Right renal pelvis (tissue), 4 donors: ENCODE results near the gene USP24. TPM values are rescaled to one million over a fixed set of nuclear protein-coding genes. Genes with fewer than 3 reads are reported as not detected.
"Not testable (repeated sequence)": the region's sequence is repeated elsewhere in the genome, so short reads cannot be mapped to it uniquely, and the experiment has no call there.

Experiments used
- DNase-seq, 4 donors: peaks; one replicate each; pipeline ENCODE4 v3.0.0-alpha.2; 2013; ENCODE audit warnings: low read depth in 4 of 4, low spot score in 3 of 4, missing footprints in 1 of 4
- polyA plus RNA-seq, 4 donors: library from polyadenylated mRNA; unstranded; fragments of 120-200 nt; gene quantifications; one replicate each; pipeline ENCODE4 v1.2.1, GENCODE V29; 2013; ENCODE audit not compliant: insufficient read length in 4 of 4

Gene USP24
- polyA plus RNA-seq, 4 donors = 38.9 to 48.8 (median 43.6) TPM

- DNase-seq = no peak
Observed at GRCh38 chr1:55230659-55231058, 15.5 kb upstream of the USP24 start.

GRCh38 chr1:55229726-55230125, 14.6 kb upstream of the USP24 start:
- DNase-seq = not testable (repeated sequence)

GRCh38 chr1:55225228-55225627, 10.1 kb upstream of the USP24 start:
- no peak for DNase-seq

GRCh38 chr1:55224729-55225128, 9.6 kb upstream of the USP24 start:
- DNase-seq = no peak

GRCh38 chr1:55222152-55222551, 7.0 kb upstream of the USP24 start:
- DNase-seq = no peak

- no peak for DNase-seq
Observed at GRCh38 chr1:55217226-55217986, 2.2 kb upstream of the USP24 start.

- DNase-seq = no peak
Observed at GRCh38 chr1:55216096-55216495, 932 bp upstream of the USP24 start.

GRCh38 chr1:55214934-55215193, 300 bp downstream of the USP24 start:
- peak in 1 of 4 donors; percentile 47 for DNase-seq

GRCh38 chr1:55214212-55214933, 791 bp downstream of the USP24 start:
- DNase-seq = peak in 2 of 4 donors; percentile 42 to 52

- DNase-seq = no peak
Observed at GRCh38 chr1:55213885-55214211, 1.3 kb downstream of the USP24 start.

GRCh38 chr1:55213151-55213884, 1.8 kb downstream of the USP24 start:
- DNase-seq = no peak

- DNase-seq = no peak
Observed at GRCh38 chr1:55212349-55213150, 2.6 kb downstream of the USP24 start.

- no peak for DNase-seq
Observed at GRCh38 chr1:55211863-55212262, 3.3 kb downstream of the USP24 start.

- no peak for DNase-seq
Observed at GRCh38 chr1:55210990-55211801, 4.0 kb downstream of the USP24 start.

GRCh38 chr1:55209247-55209646, 5.9 kb downstream of the USP24 start:
- no peak for DNase-seq

- no peak for DNase-seq
Observed at GRCh38 chr1:55206210-55206609, 9.0 kb downstream of the USP24 start.

GRCh38 chr1:55204997-55205396, 10.2 kb downstream of the USP24 start:
- DNase-seq = no peak

GRCh38 chr1:55203064-55203463, 12.1 kb downstream of the USP24 start:
- DNase-seq = no peak

- DNase-seq = no peak
Observed at GRCh38 chr1:55200667-55201066, 14.5 kb downstream of the USP24 start.

- DNase-seq = not testable (repeated sequence)
Observed at GRCh38 chr1:55199735-55200134, 15.4 kb downstream of the USP24 start.
